Measurements from ENCODE around the gene DLX4.

Gene DLX4

GRCh38 chr17:49997773-49998703, 29.0 kb downstream of the DLX4 start:
- Mint-ChIP-seq H3K27me3 (ENCODE audit: low read depth, poor library complexity) (peaks cover 96% of the 10 kb centered on the region), H3K36me3 (ENCODE audit: low read depth) (no peaks in the 10 kb centered on the region), H3K4me1 (peaks cover 28% of the 10 kb centered on the region), H3K27ac (no peak overlapping the region), H3K4me3 (no peak overlapping the region), H3K9me3 (no peaks in the 10 kb centered on the region)
- DNase-seq: peak; percentile 87
- TF ChIP-seq CTCF (IDR thresholded peaks at IDR 0.05): peak; percentile 97

- Mint-ChIP-seq H3K27me3 (ENCODE audit: low read depth, poor library complexity) (peaks cover 96% of the 10 kb centered on the region), H3K36me3 (ENCODE audit: low read depth) (no peaks in the 10 kb centered on the region), H3K4me1 (peaks cover 24% of the 10 kb centered on the region)
These were observed 30.0 kb downstream of the DLX4 start for GRCh38 chr17:49998836-49999511.

GRCh38 chr17:50003911-50004310, 34.9 kb downstream of the DLX4 start:
- H3K36me3 Mint-ChIP-seq (ENCODE audit: low read depth): no peaks in the 10 kb centered on the region
- TF ChIP-seq CTCF (IDR thresholded peaks at IDR 0.05): no peak
- H3K27ac Mint-ChIP-seq: no peak overlapping the region
- H3K9me3 Mint-ChIP-seq: peaks cover 8% of the 10 kb centered on the region
- H3K4me1 Mint-ChIP-seq: peaks cover 5% of the 10 kb centered on the region
- H3K27me3 Mint-ChIP-seq (ENCODE audit: low read depth, poor library complexity): peaks cover 83% of the 10 kb centered on the region
- no peak overlapping the region for H3K4me3 Mint-ChIP-seq
- DNase-seq: no peak

More at GRCh38 chr17:49998836-49999511, 30.0 kb downstream of the DLX4 start:
- H3K27ac Mint-ChIP-seq: no peak overlapping the region
- no peak for DNase-seq
- no peak overlapping the region for H3K4me3 Mint-ChIP-seq
- H3K9me3 Mint-ChIP-seq: no peaks in the 10 kb centered on the region
- TF ChIP-seq CTCF (IDR thresholded peaks at IDR 0.05): no peak

- Mint-ChIP-seq H3K27ac (no peak overlapping the region), H3K36me3 (ENCODE audit: low read depth) (no peaks in the 10 kb centered on the region), H3K9me3 (peaks cover 56% of the 10 kb centered on the region), H3K4me1 (peaks cover 5% of the 10 kb centered on the region), H3K4me3 (no peak overlapping the region), H3K27me3 (ENCODE audit: low read depth, poor library complexity) (peaks cover 70% of the 10 kb centered on the region)
- DNase-seq: no peak
- TF ChIP-seq CTCF (IDR thresholded peaks at IDR 0.05): no peak
These were observed 40.3 kb downstream of the DLX4 start for GRCh38 chr17:50009282-50009681.

- Mint-ChIP-seq H3K27me3 (ENCODE audit: low read depth, poor library complexity) (peaks cover 65% of the 10 kb centered on the region), H3K9me3 (peaks cover 72% of the 10 kb centered on the region)
These were observed 44.1 kb downstream of the DLX4 start for GRCh38 chr17:50013079-50013478.

More at GRCh38 chr17:50013079-50013478, 44.1 kb downstream of the DLX4 start:
- no peak for TF ChIP-seq CTCF (IDR thresholded peaks at IDR 0.05)
- no peak for DNase-seq
- no peaks in the 10 kb centered on the region for H3K36me3 Mint-ChIP-seq (ENCODE audit: low read depth)
- no peaks in the 10 kb centered on the region for H3K4me1 Mint-ChIP-seq
- no peak overlapping the region for H3K27ac Mint-ChIP-seq
- no peak overlapping the region for H3K4me3 Mint-ChIP-seq
